Mammary epithelial cell (primary cell): ENCODE data around the gene DNAJC21.

Experiments
- CTCF ChIP-seq, 2 donors: IDR thresholded peaks in 1 of 2; conservative IDR thresholded peaks in 1 of 2; 2 replicates each; pipeline ENCODE4 v1.5.1; 2011 to 2012; ENCODE audit warnings: inconsistent platforms in 2 of 2, low read length in 2 of 2, mild to moderate bottlenecking in 2 of 2, control low read depth in 1 of 2, low read depth in 1 of 2; ENCODE audit not compliant: insufficient read depth in 1 of 2; ENCODE audit errors: extremely low read depth in 1 of 2
- EZH2 ChIP-seq: IDR thresholded peaks from 2 replicates; pipeline ENCODE4 v1.6.1; 2012; ENCODE audit warnings: low read length, inconsistent platforms, borderline replicate concordance

DNA sequence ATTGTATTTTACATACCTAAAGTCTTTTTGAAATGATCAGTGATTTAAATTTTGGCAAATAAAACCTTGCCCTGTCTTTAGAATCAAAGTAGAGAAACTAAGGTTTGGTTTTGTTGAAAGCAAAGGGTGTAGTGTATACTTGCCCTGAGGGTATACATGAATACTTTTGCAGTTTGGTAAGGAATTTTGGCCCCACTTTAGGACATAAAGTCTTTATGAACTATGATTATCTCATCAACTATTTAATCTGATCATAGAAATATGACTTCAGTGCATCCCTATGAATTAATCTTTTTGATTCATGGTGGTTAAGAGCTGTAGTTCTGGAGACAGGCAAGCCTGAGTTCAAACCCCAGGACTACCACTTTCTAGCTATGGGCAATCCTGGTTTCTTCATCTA is 31.7 kb upstream of the DNAJC21 start:
- no peak for TF ChIP-seq CTCF (conservative IDR thresholded peaks at IDR 0.05 in 1 of 2, IDR thresholded peaks at IDR 0.05 in 1 of 2; ENCODE audit: extremely low read depth in 1 of 2, insufficient read depth in 1 of 2, low read depth in 1 of 2, low read length in 2 of 2)
- no peak for TF ChIP-seq EZH2
